H9 (cell line): ENCODE data around the gene RORC. TPM values are rescaled to one million over a fixed set of nuclear protein-coding genes. Genes with fewer than 3 reads are reported as not detected.

ENCODE experiments used
- DNase-seq: peaks from one replicate; pipeline ENCODE4 v3.0.0-alpha.2; 2017
- H2AFZ ChIP-seq: one replicate; pipeline ENCODE4 v1.6.1; 2013; ENCODE audit warnings: mild to moderate bottlenecking, low read length, control low read depth, moderate library complexity
- H2AK5ac ChIP-seq: 2 replicates; pipeline ENCODE4 v1.6.1; 2013; ENCODE audit warnings: low read length, control low read depth, mixed read lengths; ENCODE audit not compliant: insufficient read length
- H2BK120ac ChIP-seq: one replicate; pipeline ENCODE4 v1.6.1; 2013; ENCODE audit warnings: low read depth, mild to moderate bottlenecking, low read length, control low read depth, inconsistent platforms; ENCODE audit not compliant: poor library complexity, severe bottlenecking
- H2BK12ac ChIP-seq: 2 replicates; pipeline ENCODE4 v1.6.1; 2013; ENCODE audit warnings: low read length, control low read depth, mixed read lengths, low read depth; ENCODE audit not compliant: insufficient read length
- H2BK15ac ChIP-seq: 2 replicates; pipeline ENCODE4 v1.6.1; 2013; ENCODE audit warnings: low read depth, low read length, control low read depth
- H2BK20ac ChIP-seq: one replicate; pipeline ENCODE4 v1.6.1; 2013; ENCODE audit warnings: low read depth, mild to moderate bottlenecking, low read length, control low read depth, inconsistent platforms; ENCODE audit not compliant: poor library complexity, severe bottlenecking
- H2BK5ac ChIP-seq: 2 replicates; pipeline ENCODE4 v1.6.1; 2013; ENCODE audit warnings: low read length, control low read depth, mixed read lengths; ENCODE audit not compliant: insufficient read length
- H3K14ac ChIP-seq: 2 replicates; pipeline ENCODE4 v1.6.1; 2013; ENCODE audit warnings: low read length, control low read depth; ENCODE audit not compliant: insufficient read depth
- H3K18ac ChIP-seq: 2 replicates; pipeline ENCODE4 v1.6.1; 2013; ENCODE audit warnings: low read depth, mild to moderate bottlenecking, mixed read lengths, low read length, control low read depth; ENCODE audit not compliant: insufficient read length
- H3K23ac ChIP-seq: 2 replicates; pipeline ENCODE4 v1.6.1; 2013; ENCODE audit warnings: low read length, control low read depth, mixed read lengths, low read depth; ENCODE audit not compliant: insufficient read length
- H3K23me2 ChIP-seq: 2 replicates; pipeline ENCODE4 v1.6.1; 2013; ENCODE audit warnings: low read depth, mild to moderate bottlenecking, mixed read lengths, low read length, control low read depth; ENCODE audit not compliant: insufficient read length, poor library complexity, severe bottlenecking
- H3K27ac ChIP-seq: 2 replicates; pipeline ENCODE4 v1.5.1; 2013; ENCODE audit warnings: low read length, control low read depth, mixed read lengths, low read depth; ENCODE audit not compliant: insufficient read length
- H3K27me3 ChIP-seq: 2 replicates; pipeline ENCODE4 v1.6.1; 2013; ENCODE audit warnings: low read length, control low read depth, inconsistent platforms; ENCODE audit not compliant: insufficient read depth
- H3K4ac ChIP-seq: 2 replicates; pipeline ENCODE4 v1.6.1; 2013; ENCODE audit warnings: low read depth, mild to moderate bottlenecking, control low read depth, inconsistent platforms, low read length, moderate library complexity
- H3K4me1 ChIP-seq: 2 replicates; pipeline ENCODE4 v1.6.1; 2013; ENCODE audit warnings: low read length, control low read depth, inconsistent platforms; ENCODE audit not compliant: insufficient read depth
- H3K4me2 ChIP-seq: 2 replicates; pipeline ENCODE4 v1.6.1; 2013; ENCODE audit warnings: low read length, control low read depth, mixed read lengths; ENCODE audit not compliant: insufficient read length, insufficient read depth
- H3K56ac ChIP-seq: 2 replicates; pipeline ENCODE4 v1.6.1; 2013; ENCODE audit warnings: low read depth, mild to moderate bottlenecking, mixed read lengths, low read length, control low read depth; ENCODE audit not compliant: insufficient read length
- H3K79me1 ChIP-seq: 2 replicates; pipeline ENCODE4 v1.6.1; 2013; ENCODE audit warnings: low read depth, mild to moderate bottlenecking, moderate library complexity, low read length, control low read depth, inconsistent platforms; ENCODE audit not compliant: insufficient read depth, poor library complexity, severe bottlenecking
- H3K79me2 ChIP-seq: 2 replicates; pipeline ENCODE4 v1.6.1; 2013; ENCODE audit warnings: low read length, control low read depth, inconsistent platforms; ENCODE audit not compliant: insufficient read depth
- H3K9ac ChIP-seq: 2 replicates; pipeline ENCODE4 v1.6.1; 2013; ENCODE audit warnings: low read length, control low read depth, mixed read lengths; ENCODE audit not compliant: insufficient read length; ENCODE audit errors: extremely low read depth
- H3K9me3 ChIP-seq: one replicate; pipeline ENCODE4 v1.6.1; 2013; ENCODE audit warnings: low read depth, low read length, inconsistent platforms; ENCODE audit not compliant: control insufficient read depth
- H3T11ph ChIP-seq: one replicate; pipeline ENCODE4 v1.6.1; 2013; ENCODE audit warnings: mild to moderate bottlenecking, low read length, control low read depth, inconsistent platforms
- H4K20me1 ChIP-seq: one replicate; pipeline ENCODE4 v1.6.1; 2013; ENCODE audit not compliant: control insufficient read depth, insufficient read length, insufficient read depth
- H4K5ac ChIP-seq: 2 replicates; pipeline ENCODE4 v1.6.1; 2013; ENCODE audit warnings: low read depth, mild to moderate bottlenecking, mixed read lengths, low read length, control low read depth; ENCODE audit not compliant: insufficient read length
- H4K8ac ChIP-seq: replicated peaks from 2 replicates; pipeline ENCODE4 v1.6.1; 2013; ENCODE audit warnings: low read length, control low read depth, mixed read lengths, low read depth; ENCODE audit not compliant: insufficient read length
- H4K91ac ChIP-seq: 2 replicates; pipeline ENCODE4 v1.6.1; 2013; ENCODE audit warnings: low read depth, mild to moderate bottlenecking, moderate library complexity, mixed read lengths, low read length, control low read depth; ENCODE audit not compliant: insufficient read length
- H3K27ac Mint-ChIP-seq, 3 experiments: 2 replicates in 2 of 3; 3 replicates in 1 of 3; pipeline ENCODE4 v1.8.0; 2020 to 2021; ENCODE audit warnings: mixed read lengths in 3 of 3, mild to moderate bottlenecking in 1 of 3, moderate library complexity in 1 of 3
- H3K27me3 Mint-ChIP-seq: 2 replicates; pipeline ENCODE4 v1.8.0; 2021; ENCODE audit warnings: low read depth, mild to moderate bottlenecking, moderate library complexity, mixed read lengths
- H3K36me3 Mint-ChIP-seq, 3 experiments: 2 replicates in 2 of 3; 3 replicates in 1 of 3; pipeline ENCODE4 v1.8.0; 2020 to 2021; ENCODE audit warnings: low read depth in 3 of 3, mixed read lengths in 3 of 3; ENCODE audit not compliant: insufficient read depth in 1 of 3
- H3K4me1 Mint-ChIP-seq, 2 experiments: 2 replicates each; pipeline ENCODE4 v1.8.0; 2020; ENCODE audit warnings: mixed read lengths in 2 of 2
- H3K4me3 Mint-ChIP-seq, 2 experiments: 2 replicates in 1 of 2; 3 replicates in 1 of 2; pipeline ENCODE4 v1.8.0; 2020 to 2021; ENCODE audit warnings: mild to moderate bottlenecking in 2 of 2, mixed read lengths in 2 of 2, moderate library complexity in 1 of 2
- H3K9me3 Mint-ChIP-seq, 2 experiments: 2 replicates in 1 of 2; 3 replicates in 1 of 2; pipeline ENCODE4 v1.8.0; 2020; ENCODE audit warnings: mild to moderate bottlenecking in 2 of 2, mixed read lengths in 2 of 2, moderate library complexity in 1 of 2
- WGBS: extraction: QIAGEN DNeasy Blood & Tissue Kit; methylation state at CpG from one replicate; pipeline ENCODE4 v1.1.7; 2013; ENCODE audit warnings: missing lambda C conversion rate, low lambda C conversion rate, mixed read lengths; ENCODE audit not compliant: insufficient read length; ENCODE audit errors: extremely low coverage; 5-methylcytosine and 5-hydroxymethylcytosine counted together
- total RNA-seq: library from RNA; stranded (reverse); gene quantifications from 2 replicates; pipeline ENCODE4 v1.2.1, GENCODE V29; 2021
- TF ChIP-seq, protein P1 (sequence below): fragments of 200-600 bp; sonication (generic); conservative IDR thresholded peaks from 3 replicates; pipeline ENCODE4 v1.8.0; 2021; ENCODE audit warnings: antibody characterized with exemption, mild to moderate bottlenecking

Gene RORC
- total RNA-seq, 1 experiment from 2014 or later = 0.52 TPM

DNA sequence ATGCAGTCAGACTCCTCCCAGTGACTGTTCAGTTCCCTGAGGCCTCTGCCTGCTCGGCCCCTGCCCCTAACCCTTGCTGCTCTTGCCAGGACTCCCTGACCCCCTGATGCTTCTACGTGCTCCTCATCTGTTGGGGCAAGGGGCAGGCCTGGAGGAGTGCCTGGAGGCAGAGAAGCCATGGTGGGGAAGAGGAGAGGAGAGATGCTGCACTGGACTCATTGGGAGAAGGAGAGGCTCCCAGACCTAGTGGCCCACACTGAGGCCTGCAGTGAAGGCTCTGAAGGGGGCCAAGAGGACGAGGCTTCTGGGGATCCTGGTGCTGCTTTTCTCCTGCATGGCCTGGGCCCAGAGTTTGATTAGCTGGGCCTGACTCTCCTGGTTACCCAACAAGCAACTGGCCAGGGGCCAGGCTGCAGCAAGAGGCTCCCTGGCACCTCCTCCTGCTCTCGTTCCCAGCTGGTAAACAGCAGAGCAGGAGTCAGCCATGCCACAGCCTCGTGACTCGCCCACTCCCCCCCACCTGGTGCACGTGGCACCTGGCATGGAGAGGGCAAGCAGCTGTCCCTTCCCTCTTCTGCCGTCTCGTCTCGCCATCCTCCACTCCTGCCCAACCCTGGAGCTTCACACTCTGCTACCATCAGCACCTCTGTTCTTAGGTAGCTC lies 847 bp upstream of the RORC start:
- H3K9me3 Mint-ChIP-seq = no peaks in the 10 kb centered on the region

More for the DNA sequence above, 847 bp upstream of the RORC start:
- Histone ChIP-seq H3K27ac (no peak overlapping the region), H2BK12ac (no peak overlapping the region), H3K9ac (no peak overlapping the region), H3K23me2 (peaks cover under 1% of the 10 kb centered on the region), H3K4me1 (peaks cover 14% of the 10 kb centered on the region; the same call in 1 of the 2 replicates), H2BK5ac (no peak overlapping the region), H3K9me3 (no peaks in the 10 kb centered on the region), H3K79me1 (no peaks in the 10 kb centered on the region), H3K23ac (no peak overlapping the region), H2AFZ (no peak overlapping the region), H4K91ac (no peak overlapping the region), H3K79me2 (no peaks in the 10 kb centered on the region), H3K14ac (no peak overlapping the region), H2BK20ac (no peak overlapping the region), H4K5ac (no peak overlapping the region), H4K8ac (no peak overlapping the region), H3T11ph (no peak overlapping the region), H2BK120ac (no peak overlapping the region), H3K56ac (no peak overlapping the region), H2BK15ac (no peak overlapping the region), H4K20me1 (no peaks in the 10 kb centered on the region), H3K4me2 (no peak overlapping the region), H3K27me3 (peaks cover 4% of the 10 kb centered on the region; the same call in 1 of the 2 replicates), H2AK5ac (no peak overlapping the region), H3K18ac (no peak overlapping the region), H3K4ac (no peak overlapping the region)
- TF ChIP-seq, protein P1, sequence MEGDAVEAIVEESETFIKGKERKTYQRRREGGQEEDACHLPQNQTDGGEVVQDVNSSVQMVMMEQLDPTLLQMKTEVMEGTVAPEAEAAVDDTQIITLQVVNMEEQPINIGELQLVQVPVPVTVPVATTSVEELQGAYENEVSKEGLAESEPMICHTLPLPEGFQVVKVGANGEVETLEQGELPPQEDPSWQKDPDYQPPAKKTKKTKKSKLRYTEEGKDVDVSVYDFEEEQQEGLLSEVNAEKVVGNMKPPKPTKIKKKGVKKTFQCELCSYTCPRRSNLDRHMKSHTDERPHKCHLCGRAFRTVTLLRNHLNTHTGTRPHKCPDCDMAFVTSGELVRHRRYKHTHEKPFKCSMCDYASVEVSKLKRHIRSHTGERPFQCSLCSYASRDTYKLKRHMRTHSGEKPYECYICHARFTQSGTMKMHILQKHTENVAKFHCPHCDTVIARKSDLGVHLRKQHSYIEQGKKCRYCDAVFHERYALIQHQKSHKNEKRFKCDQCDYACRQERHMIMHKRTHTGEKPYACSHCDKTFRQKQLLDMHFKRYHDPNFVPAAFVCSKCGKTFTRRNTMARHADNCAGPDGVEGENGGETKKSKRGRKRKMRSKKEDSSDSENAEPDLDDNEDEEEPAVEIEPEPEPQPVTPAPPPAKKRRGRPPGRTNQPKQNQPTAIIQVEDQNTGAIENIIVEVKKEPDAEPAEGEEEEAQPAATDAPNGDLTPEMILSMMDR = no peak
- Mint-ChIP-seq H3K27me3 (peaks cover 16% of the 10 kb centered on the region), H3K36me3 (no peaks in the 10 kb centered on the region), H3K4me1 (peaks cover 37 to 49% of the 10 kb centered on the region in 2 experiments), H3K4me3 (no peak overlapping the region), H3K27ac (peak overlapping the region in 2 of 3 experiments; percentile 7 to 40; a peak in 2 of 7 replicates)
- WGBS = no CpG with 5 or more reads among the region's 10 CpGs
- DNase-seq = no peak
